Heart left ventricle (tissue), 16 donors: ENCODE data around the gene VAPA. TPM values are rescaled to one million over a fixed set of nuclear protein-coding genes. Genes with fewer than 3 reads are reported as not detected.

Experiments
- ATAC-seq, 4 donors: fragments of 200-7000 bp; cut with Tn5 transposase; one replicate each; pipeline ENCODE4 v1.9.1; 2020 to 2022; ENCODE audit warnings: moderate library complexity in 4 of 4, mild to moderate bottlenecking in 3 of 4, moderate number of reproducible peaks in 1 of 4
- DNase-seq, 5 donors: peaks; one replicate each; pipeline ENCODE4 v3.0.0-alpha.2; 2020
- H3K27ac ChIP-seq, 12 donors: fragments of 200-600 bp; sonication (generic) in 4 of 12; one replicate each; pipeline versions ENCODE4 v1.5.0 to v1.8.0; 2016 to 2022; ENCODE audit warnings: mild to moderate bottlenecking in 2 of 12
- H3K27me3 ChIP-seq, 9 donors: fragments of 200-600 bp; sonication (generic) in 2 of 9; one replicate each; pipeline versions ENCODE4 v1.5.1 to v1.8.0; 2016 to 2022; ENCODE audit warnings: mild to moderate bottlenecking in 3 of 9
- H3K36me3 ChIP-seq, 9 donors: fragments of 200-600 bp; sonication (generic) in 2 of 9; one replicate each; pipeline versions ENCODE4 v1.5.0 to v1.8.0; 2018 to 2022; ENCODE audit warnings: mild to moderate bottlenecking in 2 of 9
- H3K4me1 ChIP-seq, 12 donors: fragments of 200-600 bp; sonication (generic) in 4 of 12; one replicate each; pipeline versions ENCODE4 v1.5.0 to v1.8.0; 2016 to 2022; ENCODE audit warnings: mild to moderate bottlenecking in 3 of 12
- H3K4me3 ChIP-seq, 12 donors: fragments of 200-600 bp; sonication (generic) in 4 of 12; one replicate each; pipeline versions ENCODE4 v1.5.0 to v1.8.0; 2017 to 2022; ENCODE audit warnings: mild to moderate bottlenecking in 9 of 12, moderate library complexity in 4 of 12
- H3K9me3 ChIP-seq, 12 donors: fragments of 200-600 bp; sonication (generic) in 4 of 12; one replicate each; pipeline versions ENCODE4 v1.5.0 to v1.8.0; 2016 to 2022; ENCODE audit warnings: mild to moderate bottlenecking in 1 of 12
- POLR2A ChIP-seq, 2 donors: fragments of 450-650 bp; IDR thresholded peaks; one replicate each; pipeline ENCODE4 v1.6.1; 2017; ENCODE audit warnings: antibody characterized with exemption in 2 of 2, mild to moderate bottlenecking in 2 of 2, moderate library complexity in 2 of 2
- WGBS, 4 donors: extraction: QIAGEN DNeasy Blood & Tissue Kit in 2 of 4; methylation state at CpG; one replicate each; pipeline versions ENCODE4 v1.1.5 to v1.1.7; 2013 to 2018; 5-methylcytosine and 5-hydroxymethylcytosine counted together
- intact Hi-C, 10 donors: fragments of 100-400 bp; cut with DNase I; formaldehyde crosslinking; loops; one replicate each; pipeline versions ENCODE4 v1.11.1 to v1.14.2; 2022
- polyA plus RNA-seq, 2 donors: library from polyadenylated mRNA; stranded (reverse); fragments of 200-250 nt; gene quantifications; one replicate each; pipeline ENCODE4 v1.2.3, GENCODE V29; 2013
- total RNA-seq, 9 donors: library from RNA; depleted of rRNA in 2 of 9; stranded (reverse); fragments of >200 nt in 2 of 9; fragmentation: NEBNext Ultra II Directional in 3 of 9; extraction: Animal tissue kit (Norgen Biotek cat#: 25700) in 3 of 9; gene quantifications; one replicate each; pipeline versions ENCODE4 v1.1.0 to v1.2.4, GENCODE V29; 2016 to 2023
- TF ChIP-seq, protein P1 (sequence below), 12 donors: fragments of 200-600 bp; sonication (generic) in 4 of 12; IDR thresholded peaks; one replicate each; pipeline versions ENCODE4 v1.5.0 to v1.8.0; 2018 to 2022; ENCODE audit warnings: antibody characterized with exemption in 12 of 12, mild to moderate bottlenecking in 5 of 12
- donor health status: ischemic (EF 13 %, LVEDD 7.1; RV severe dilation, severe dysfunction).
- donor health status: healthy with polysubstance abuse.
- donor health status: DM: no; HTN: yes; CAD: no.
- donor health status: DM: no; HTN: no; CAD: no.
- donor health status: ischemic (EF 25% LVEDD 6.9; RV normal size, moderate dysfunction).
- donor health status: ischemic (EF 25% LVEDD 5.7; RV mildly dilated, moderate dysfunction).
- donor health status: healthy.
- donor health status: DM: yes; HTN: yes; CAD: no.
- donor health status: ischemic (EF 35%, LVEDD 5.7; RV mildly dilated, moderate dysfunction).
- donor health status: nonischemic (EF 11% LVEDD 7.7; RV severe dilation, severe dysfunction).
- donor health status: DM: yes; HTN: yes; CAD: no.
- donor health status: PGD.
- donor health status: ischemic (EF 29% LVEDD 5.4; RV normal size, mild dysfunction).
- donor health status: nonischemic (EF 23%, LVEDD 6.1; RV moderate dilation, normal function).

Gene VAPA
- total and polyA plus RNA-seq, 11 donors = 107 to 289 (median 201) TPM

- intact Hi-C loops = loop anchor here in 1 of 10 donors (5.0 kb wide), 1 partner anchor 34 kb away; the partner anchor contains the start of gene VAPA
- TF ChIP-seq, protein P1, sequence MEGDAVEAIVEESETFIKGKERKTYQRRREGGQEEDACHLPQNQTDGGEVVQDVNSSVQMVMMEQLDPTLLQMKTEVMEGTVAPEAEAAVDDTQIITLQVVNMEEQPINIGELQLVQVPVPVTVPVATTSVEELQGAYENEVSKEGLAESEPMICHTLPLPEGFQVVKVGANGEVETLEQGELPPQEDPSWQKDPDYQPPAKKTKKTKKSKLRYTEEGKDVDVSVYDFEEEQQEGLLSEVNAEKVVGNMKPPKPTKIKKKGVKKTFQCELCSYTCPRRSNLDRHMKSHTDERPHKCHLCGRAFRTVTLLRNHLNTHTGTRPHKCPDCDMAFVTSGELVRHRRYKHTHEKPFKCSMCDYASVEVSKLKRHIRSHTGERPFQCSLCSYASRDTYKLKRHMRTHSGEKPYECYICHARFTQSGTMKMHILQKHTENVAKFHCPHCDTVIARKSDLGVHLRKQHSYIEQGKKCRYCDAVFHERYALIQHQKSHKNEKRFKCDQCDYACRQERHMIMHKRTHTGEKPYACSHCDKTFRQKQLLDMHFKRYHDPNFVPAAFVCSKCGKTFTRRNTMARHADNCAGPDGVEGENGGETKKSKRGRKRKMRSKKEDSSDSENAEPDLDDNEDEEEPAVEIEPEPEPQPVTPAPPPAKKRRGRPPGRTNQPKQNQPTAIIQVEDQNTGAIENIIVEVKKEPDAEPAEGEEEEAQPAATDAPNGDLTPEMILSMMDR (IDR thresholded peaks at IDR 0.05) = no peak
- TF ChIP-seq POLR2A (IDR thresholded peaks at IDR 0.05) = no peak
- Histone ChIP-seq H3K9me3 (no peaks in the 10 kb centered on the region), H3K36me3 (no peaks in the 10 kb centered on the region), H3K4me1 (peaks cover 0 to 13% (median 2%) of the 10 kb centered on the region in 12 donors), H3K27ac (no peak overlapping the region), H3K4me3 (no peak overlapping the region), H3K27me3 (no peaks in the 10 kb centered on the region)
- 93 to 98% (median 97%) methylated on average over 1 of the region's 1 CpG for WGBS, 4 donors
- ATAC-seq = no peak
- no peak for DNase-seq
Observed at GRCh38 chr18:9878095-9878494, 35.7 kb upstream of the VAPA start.

GRCh38 chr18:9878783-9879242, 35.0 kb upstream of the VAPA start:
- ATAC-seq (no peak), DNase-seq (no peak)

DNA sequence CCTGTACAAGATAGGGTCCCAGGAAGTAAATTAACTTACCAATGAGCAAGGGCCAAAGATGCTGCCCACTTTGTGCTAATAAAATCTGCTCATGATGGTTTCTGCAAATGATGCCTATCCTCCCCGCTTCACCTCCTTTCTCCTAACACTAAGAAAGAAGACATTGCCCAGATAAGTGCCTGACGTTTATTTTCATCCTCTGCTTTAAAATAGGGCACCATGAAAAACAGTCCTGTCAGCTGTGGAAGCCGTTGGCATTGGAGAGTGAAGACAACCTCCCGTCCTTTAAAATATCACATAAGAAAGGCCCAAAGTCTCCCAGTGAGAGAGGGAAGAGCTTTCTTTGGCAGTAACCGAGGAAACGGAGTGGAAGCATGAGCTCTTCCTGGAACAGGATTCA, 29.7 kb upstream of the VAPA start:
- 77 to 83% (median 78%) methylated on average over 6 of the region's 6 CpGs for WGBS, 4 donors
- no peak overlapping the region for H3K4me3 ChIP-seq

More at GRCh38 chr18:9878783-9879242, 35.0 kb upstream of the VAPA start:
- Histone ChIP-seq H3K9me3 (no peaks in the 10 kb centered on the region), H3K27me3 (no peaks in the 10 kb centered on the region), H3K4me1 (peaks cover 0 to 13% (median 2%) of the 10 kb centered on the region in 12 donors), H3K4me3 (no peak overlapping the region), H3K27ac (no peak overlapping the region), H3K36me3 (no peaks in the 10 kb centered on the region)
- TF ChIP-seq, protein P1 (IDR thresholded peaks at IDR 0.05) = no peak
- TF ChIP-seq POLR2A (IDR thresholded peaks at IDR 0.05) = no peak
- intact Hi-C loops = loop anchor here in 1 of 10 donors (5.0 kb wide), 1 partner anchor 33 kb away; the partner anchor contains the start of gene VAPA
- 92 to 96% (median 94%) methylated on average over 6 of the region's 6 CpGs for WGBS, 4 donors

GRCh38 chr18:9884532-9885140, 29.2 kb upstream of the VAPA start:
- no peak for TF ChIP-seq POLR2A (IDR thresholded peaks at IDR 0.05)
- TF ChIP-seq, protein P1 (IDR thresholded peaks at IDR 0.05) = no peak
- H3K27ac ChIP-seq = peak overlapping the region in 1 of 12 donors; percentile 64
- no peaks in the 10 kb centered on the region for H3K27me3 ChIP-seq
- WGBS, 4 donors = 84 to 86% (median 85%) methylated on average over 12 of the region's 12 CpGs
- no peak overlapping the region for H3K4me3 ChIP-seq
- H3K36me3 ChIP-seq = no peaks in the 10 kb centered on the region
- ATAC-seq (no peak), DNase-seq (no peak)
- H3K4me1 ChIP-seq = no peaks in the 10 kb centered on the region
- no peaks in the 10 kb centered on the region for H3K9me3 ChIP-seq
- intact Hi-C loops = no loop called here

More for the DNA sequence above, 29.7 kb upstream of the VAPA start:
- no peak for ATAC-seq
- H3K27ac ChIP-seq = peak overlapping the region in 1 of 12 donors; percentile 64
- no peaks in the 10 kb centered on the region for H3K27me3 ChIP-seq
- intact Hi-C loops = no loop called here
- H3K9me3 ChIP-seq = no peaks in the 10 kb centered on the region
- no peak for TF ChIP-seq POLR2A (IDR thresholded peaks at IDR 0.05)
- TF ChIP-seq, protein P1 (IDR thresholded peaks at IDR 0.05) = no peak
- no peak for DNase-seq
- H3K4me1 ChIP-seq = no peaks in the 10 kb centered on the region
- no peaks in the 10 kb centered on the region for H3K36me3 ChIP-seq
